ENCODE results near the gene RASA2.

Gene RASA2

DNA sequence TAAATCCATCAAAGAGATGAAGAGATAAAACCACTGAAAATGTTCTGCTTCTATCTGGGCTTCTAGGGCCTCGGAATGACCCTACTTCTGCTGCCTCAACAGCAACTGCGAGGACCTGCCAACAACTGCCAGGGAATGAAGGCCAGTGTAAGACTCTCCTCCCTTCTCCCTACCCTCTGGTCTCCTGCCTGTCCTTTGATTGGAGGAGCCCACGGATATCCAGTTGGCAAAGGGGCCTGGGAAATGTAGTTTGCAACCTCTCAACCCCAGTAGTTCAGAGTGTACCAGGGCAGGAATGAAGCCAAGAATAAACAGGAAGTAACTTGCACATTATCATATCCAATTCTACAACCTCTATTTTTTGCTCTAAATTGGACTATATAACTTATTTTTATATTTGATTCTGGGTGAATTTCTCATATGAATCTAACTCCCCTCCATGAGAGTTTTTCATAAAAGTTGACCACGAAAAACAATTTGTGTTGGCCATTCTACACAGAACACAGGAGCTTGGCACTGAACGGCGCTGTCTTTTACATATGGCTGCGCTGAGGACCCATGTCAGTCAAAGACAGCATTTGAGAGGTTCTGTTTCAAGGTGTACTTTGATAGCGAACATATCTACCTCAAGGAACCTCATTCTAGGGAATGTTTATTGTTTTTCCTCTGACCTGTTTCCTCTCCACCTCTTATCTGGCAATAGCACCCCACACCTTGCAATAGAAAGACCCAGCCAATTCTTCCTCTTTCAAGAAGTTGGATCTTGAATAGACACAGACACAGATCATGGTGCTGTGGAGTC is 160.1 kb downstream of the RASA2 start:
- Histone ChIP-seq H3K27me3 (ENCODE audit: control insufficient read depth, insufficient read depth, low read length) (no peaks in the 10 kb centered on the region), H3K4me1 (ENCODE audit: control insufficient read depth, insufficient read depth, low read length) (peaks cover 5% of the 10 kb centered on the region), H3K36me3 (ENCODE audit: control insufficient read depth, insufficient read depth, low read length) (no peaks in the 10 kb centered on the region), H3K4me3 (ENCODE audit: low read depth, low read length) (no peak overlapping the region), H3K27ac (ENCODE audit: low read depth, low read length) (no peak overlapping the region), H3K9ac (ENCODE audit: low read length) (no peak overlapping the region), H3K9me3 (ENCODE audit: control insufficient read depth, insufficient read depth, low read depth, low read length) (peaks cover 9% of the 10 kb centered on the region; the same call in 1 of the 2 replicates)

DNA sequence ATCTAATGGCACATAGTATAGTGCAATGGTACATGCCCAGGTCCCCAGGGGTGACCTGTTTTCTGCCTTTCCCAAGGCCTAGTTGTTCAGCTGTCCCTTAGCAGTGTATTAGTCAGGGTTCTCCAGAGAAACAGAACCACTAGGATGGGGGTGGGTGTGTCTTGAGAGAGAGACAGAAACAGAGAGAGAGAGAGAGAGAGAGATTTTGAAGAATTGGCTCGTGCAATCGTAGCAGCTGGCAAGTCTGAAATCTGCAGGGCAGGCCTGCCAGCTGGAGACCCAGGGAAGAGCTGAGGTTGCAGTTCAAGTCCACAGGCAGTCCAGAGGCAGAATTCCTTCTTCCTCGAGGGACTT is 160.7 kb downstream of the RASA2 start:
- H3K27ac ChIP-seq (ENCODE audit: low read depth, low read length): no peak overlapping the region
- no peaks in the 10 kb centered on the region for H3K27me3 ChIP-seq (ENCODE audit: control insufficient read depth, insufficient read depth, low read length)
- H3K9me3 ChIP-seq (ENCODE audit: control insufficient read depth, insufficient read depth, low read depth, low read length): peaks cover 9% of the 10 kb centered on the region; the same call in 1 of the 2 replicates
- no peak overlapping the region for H3K9ac ChIP-seq (ENCODE audit: low read length)
- H3K4me1 ChIP-seq (ENCODE audit: control insufficient read depth, insufficient read depth, low read length): peaks cover 5% of the 10 kb centered on the region
- H3K4me3 ChIP-seq (ENCODE audit: low read depth, low read length): no peak overlapping the region
- no peaks in the 10 kb centered on the region for H3K36me3 ChIP-seq (ENCODE audit: control insufficient read depth, insufficient read depth, low read length)

DNA sequence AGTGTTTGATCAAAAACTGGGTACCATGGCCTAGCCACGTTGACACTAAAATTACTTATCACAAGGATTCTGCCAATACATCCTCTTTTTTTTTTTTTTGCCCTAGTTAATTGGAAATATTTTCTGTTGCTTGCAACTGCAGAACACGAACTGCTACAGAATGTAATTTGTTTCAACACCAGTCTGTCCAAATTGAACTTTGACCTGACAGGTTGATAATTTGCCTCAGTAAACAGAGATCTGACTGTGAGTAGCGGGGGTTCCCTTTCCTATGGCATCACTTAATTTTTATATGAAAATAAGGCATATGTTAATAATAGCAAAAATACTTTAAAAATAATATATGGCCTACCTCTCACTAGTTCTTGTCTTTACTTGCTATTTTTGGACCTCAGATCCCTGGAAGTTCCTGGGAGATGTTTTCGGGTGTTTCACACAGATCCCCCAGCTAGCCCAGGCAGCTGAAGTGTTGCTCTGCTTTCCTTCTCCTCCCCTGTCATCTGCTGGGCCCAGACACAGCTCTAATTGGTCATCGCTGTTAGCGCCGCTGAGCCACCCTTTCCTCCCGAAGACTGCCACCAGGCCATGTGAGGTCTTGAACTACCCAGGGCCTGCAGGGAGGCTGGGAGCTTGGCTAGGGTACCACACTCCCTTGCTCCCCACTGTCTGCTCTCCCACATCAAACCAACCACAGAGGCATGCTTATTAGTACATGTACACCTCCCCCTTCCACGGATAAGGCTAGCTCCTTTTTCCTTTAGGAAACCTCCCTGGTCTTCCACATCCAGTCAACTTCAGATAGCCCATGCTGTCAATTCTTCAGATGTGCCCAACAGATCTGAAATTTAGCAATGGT is 161.5 kb downstream of the RASA2 start:
- Histone ChIP-seq H3K9ac (ENCODE audit: low read length) (no peak overlapping the region), H3K4me3 (ENCODE audit: low read depth, low read length) (no peak overlapping the region)

GRCh38 chr3:141649871-141650270 is 163.0 kb downstream of the RASA2 start:
- H3K27me3 ChIP-seq (ENCODE audit: control insufficient read depth, insufficient read depth, low read length): no peaks in the 10 kb centered on the region
- no peaks in the 10 kb centered on the region for H3K36me3 ChIP-seq (ENCODE audit: control insufficient read depth, insufficient read depth, low read length)
- H3K9ac ChIP-seq (ENCODE audit: low read length): no peak overlapping the region
- H3K9me3 ChIP-seq (ENCODE audit: control insufficient read depth, insufficient read depth, low read depth, low read length): peaks cover 12% of the 10 kb centered on the region; the same call in 1 of the 2 replicates
- H3K4me3 ChIP-seq (ENCODE audit: low read depth, low read length): no peak overlapping the region
- no peaks in the 10 kb centered on the region for H3K4me1 ChIP-seq (ENCODE audit: control insufficient read depth, insufficient read depth, low read length)
- H3K27ac ChIP-seq (ENCODE audit: low read depth, low read length): no peak overlapping the region

More for the DNA sequence above, 161.5 kb downstream of the RASA2 start:
- H3K27me3 ChIP-seq (ENCODE audit: control insufficient read depth, insufficient read depth, low read length): no peaks in the 10 kb centered on the region
- H3K9me3 ChIP-seq (ENCODE audit: control insufficient read depth, insufficient read depth, low read depth, low read length): peaks cover 9% of the 10 kb centered on the region; the same call in 1 of the 2 replicates
- H3K4me1 ChIP-seq (ENCODE audit: control insufficient read depth, insufficient read depth, low read length): peaks cover 5% of the 10 kb centered on the region
- no peak overlapping the region for H3K27ac ChIP-seq (ENCODE audit: low read depth, low read length)
- H3K36me3 ChIP-seq (ENCODE audit: control insufficient read depth, insufficient read depth, low read length): no peaks in the 10 kb centered on the region

- no peaks in the 10 kb centered on the region for H3K4me1 ChIP-seq (ENCODE audit: control insufficient read depth, insufficient read depth, low read length)
- H3K9ac ChIP-seq (ENCODE audit: low read length): no peak overlapping the region
- no peak overlapping the region for H3K27ac ChIP-seq (ENCODE audit: low read depth, low read length)
- H3K4me3 ChIP-seq (ENCODE audit: low read depth, low read length): no peak overlapping the region
- H3K36me3 ChIP-seq (ENCODE audit: control insufficient read depth, insufficient read depth, low read length): no peaks in the 10 kb centered on the region
- peaks cover 12% of the 10 kb centered on the region; the same call in 1 of the 2 replicates for H3K9me3 ChIP-seq (ENCODE audit: control insufficient read depth, insufficient read depth, low read depth, low read length)
- H3K27me3 ChIP-seq (ENCODE audit: control insufficient read depth, insufficient read depth, low read length): no peaks in the 10 kb centered on the region
Measured at GRCh38 chr3:141650783-141651182, 164.0 kb downstream of the RASA2 start.

GRCh38 chr3:141651409-141651808 is 164.6 kb downstream of the RASA2 start:
- H3K4me3 ChIP-seq (ENCODE audit: low read depth, low read length): no peak overlapping the region
- H3K9me3 ChIP-seq (ENCODE audit: control insufficient read depth, insufficient read depth, low read depth, low read length): peaks cover 15% of the 10 kb centered on the region
- no peak overlapping the region for H3K27ac ChIP-seq (ENCODE audit: low read depth, low read length)
- no peaks in the 10 kb centered on the region for H3K36me3 ChIP-seq (ENCODE audit: control insufficient read depth, insufficient read depth, low read length)
- H3K9ac ChIP-seq (ENCODE audit: low read length): no peak overlapping the region
- no peaks in the 10 kb centered on the region for H3K27me3 ChIP-seq (ENCODE audit: control insufficient read depth, insufficient read depth, low read length)
- no peaks in the 10 kb centered on the region for H3K4me1 ChIP-seq (ENCODE audit: control insufficient read depth, insufficient read depth, low read length)

- Histone ChIP-seq H3K9me3 (ENCODE audit: control insufficient read depth, insufficient read depth, low read depth, low read length) (peaks cover 20% of the 10 kb centered on the region), H3K9ac (ENCODE audit: low read length) (no peak overlapping the region), H3K36me3 (ENCODE audit: control insufficient read depth, insufficient read depth, low read length) (no peaks in the 10 kb centered on the region), H3K27ac (ENCODE audit: low read depth, low read length) (no peak overlapping the region), H3K27me3 (ENCODE audit: control insufficient read depth, insufficient read depth, low read length) (peaks cover under 1% of the 10 kb centered on the region; the same call in 1 of the 2 replicates), H3K4me1 (ENCODE audit: control insufficient read depth, insufficient read depth, low read length) (no peaks in the 10 kb centered on the region; the same call in 1 of the 2 replicates), H3K4me3 (ENCODE audit: low read depth, low read length) (no peak overlapping the region)
Measured at GRCh38 chr3:141652349-141652748, 165.5 kb downstream of the RASA2 start.

DNA sequence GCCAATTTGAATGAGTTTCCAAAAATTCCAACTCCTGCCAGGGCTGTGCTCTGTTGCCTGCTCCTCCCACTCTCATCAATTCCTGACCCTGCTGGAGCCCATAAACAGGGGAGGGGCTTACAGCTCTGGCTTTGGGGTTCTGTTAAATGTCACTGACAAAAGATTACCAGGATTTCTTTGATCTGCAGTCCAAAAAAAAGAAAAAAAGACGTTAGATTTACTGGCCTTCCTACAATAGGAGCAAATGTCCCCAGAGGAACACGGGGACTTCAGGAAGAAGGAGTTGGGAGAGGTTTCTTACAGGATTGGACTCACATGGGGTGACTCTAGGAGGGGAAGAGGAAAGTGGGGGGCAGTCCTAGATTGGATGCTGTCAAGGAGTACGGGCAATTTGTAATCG is 167.0 kb downstream of the RASA2 start:
- H3K27me3 ChIP-seq (ENCODE audit: control insufficient read depth, insufficient read depth, low read length): peaks cover 14% of the 10 kb centered on the region
- no peak overlapping the region for H3K9ac ChIP-seq (ENCODE audit: low read length)
- H3K27ac ChIP-seq (ENCODE audit: low read depth, low read length): no peak overlapping the region
- H3K9me3 ChIP-seq (ENCODE audit: control insufficient read depth, insufficient read depth, low read depth, low read length): peaks cover 25% of the 10 kb centered on the region
- H3K4me3 ChIP-seq (ENCODE audit: low read depth, low read length): no peak overlapping the region
- H3K4me1 ChIP-seq (ENCODE audit: control insufficient read depth, insufficient read depth, low read length): peaks cover 3% of the 10 kb centered on the region; the same call in 1 of the 2 replicates
- no peaks in the 10 kb centered on the region for H3K36me3 ChIP-seq (ENCODE audit: control insufficient read depth, insufficient read depth, low read length)

GRCh38 chr3:141655801-141656200 is 169.0 kb downstream of the RASA2 start:
- H3K9ac ChIP-seq (ENCODE audit: low read length): no peak overlapping the region
- peaks cover 11% of the 10 kb centered on the region for H3K4me1 ChIP-seq (ENCODE audit: control insufficient read depth, insufficient read depth, low read length)
- H3K36me3 ChIP-seq (ENCODE audit: control insufficient read depth, insufficient read depth, low read length): no peaks in the 10 kb centered on the region
- peaks cover 34% of the 10 kb centered on the region for H3K27me3 ChIP-seq (ENCODE audit: control insufficient read depth, insufficient read depth, low read length)
- H3K4me3 ChIP-seq (ENCODE audit: low read depth, low read length): no peak overlapping the region
- H3K27ac ChIP-seq (ENCODE audit: low read depth, low read length): no peak overlapping the region
- H3K9me3 ChIP-seq (ENCODE audit: control insufficient read depth, insufficient read depth, low read depth, low read length): peaks cover 22% of the 10 kb centered on the region

GRCh38 chr3:141656771-141657170 is 169.9 kb downstream of the RASA2 start:
- H3K27ac ChIP-seq (ENCODE audit: low read depth, low read length): no peak overlapping the region
- peaks cover 16% of the 10 kb centered on the region for H3K9me3 ChIP-seq (ENCODE audit: control insufficient read depth, insufficient read depth, low read depth, low read length)
- H3K9ac ChIP-seq (ENCODE audit: low read length): no peak overlapping the region
- peaks cover 13% of the 10 kb centered on the region for H3K4me1 ChIP-seq (ENCODE audit: control insufficient read depth, insufficient read depth, low read length)
- H3K27me3 ChIP-seq (ENCODE audit: control insufficient read depth, insufficient read depth, low read length): peaks cover 37% of the 10 kb centered on the region
- no peak overlapping the region for H3K4me3 ChIP-seq (ENCODE audit: low read depth, low read length)
- no peaks in the 10 kb centered on the region for H3K36me3 ChIP-seq (ENCODE audit: control insufficient read depth, insufficient read depth, low read length)

DNA sequence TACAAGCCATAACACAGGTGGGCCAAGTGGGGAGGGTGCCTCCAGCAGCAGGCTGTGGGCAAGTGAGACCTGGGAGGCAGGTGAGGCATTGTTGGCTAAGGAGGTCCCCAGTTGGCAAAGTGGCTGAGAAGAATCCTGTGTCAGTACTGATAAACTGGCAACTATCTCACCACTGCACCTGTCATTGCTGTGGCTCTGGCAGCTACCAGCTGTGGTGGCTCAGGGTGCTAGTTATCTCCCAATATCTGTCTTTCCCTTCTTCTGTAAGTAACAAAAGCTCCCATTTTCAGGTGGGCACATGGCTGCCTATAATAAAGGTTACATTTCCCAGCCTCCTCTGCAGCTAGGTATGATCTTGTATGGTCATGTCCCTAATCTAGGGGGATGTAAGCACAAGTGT is 170.7 kb downstream of the RASA2 start:
- Histone ChIP-seq H3K4me1 (ENCODE audit: control insufficient read depth, insufficient read depth, low read length) (peaks cover 13% of the 10 kb centered on the region), H3K9me3 (ENCODE audit: control insufficient read depth, insufficient read depth, low read depth, low read length) (peaks cover 16% of the 10 kb centered on the region), H3K4me3 (ENCODE audit: low read depth, low read length) (no peak overlapping the region), H3K9ac (ENCODE audit: low read length) (no peak overlapping the region), H3K36me3 (ENCODE audit: control insufficient read depth, insufficient read depth, low read length) (no peaks in the 10 kb centered on the region), H3K27me3 (ENCODE audit: control insufficient read depth, insufficient read depth, low read length) (peaks cover 37% of the 10 kb centered on the region), H3K27ac (ENCODE audit: low read depth, low read length) (no peak overlapping the region)
